ENCODE results near the gene PACRGL. TPM values are rescaled to one million over a fixed set of nuclear protein-coding genes. Genes with fewer than 3 reads are reported as not detected.

The PACRGL gene
- total and polyA plus RNA-seq, 2 of the 4 experiments (the other 2 are of a cell fraction): 7.4 to 13.1 TPM

DNA sequence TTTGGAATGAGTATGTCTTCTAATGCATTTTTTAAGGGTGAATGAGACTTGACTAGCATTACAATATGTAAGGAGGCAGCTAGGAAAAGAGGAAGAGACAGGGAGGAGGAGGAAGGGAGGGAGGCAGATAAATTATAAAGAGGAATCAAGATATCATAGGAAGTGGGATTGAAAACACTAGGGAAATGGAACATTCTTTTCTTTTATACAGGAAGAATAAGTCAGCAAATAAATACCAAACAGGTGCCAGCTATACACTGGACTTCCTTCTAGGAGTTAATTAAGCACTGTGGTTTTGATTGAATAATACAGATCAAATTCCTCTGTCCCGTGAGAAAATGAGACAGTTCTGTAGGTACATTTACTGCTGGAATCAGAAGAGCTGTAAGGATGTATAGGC is 78.6 kb downstream of the PACRGL start:
- dilution Hi-C loops (cut with HindIII; ENCODE audit: low sequenced_read_pairs, unreplicated experiment): no loop called here
- H4K5ac ChIP-seq (ENCODE audit: low read depth, low read length): no peak overlapping the region
- no peak overlapping the region for H3K18ac ChIP-seq (ENCODE audit: low read depth, low read length)
- no peak overlapping the region for H3K9ac ChIP-seq (ENCODE audit: low read depth, low read length)
- in situ Hi-C loops (cut with MboI; ENCODE audit: low sequenced_read_pairs): loop anchor here (10.0 kb wide), 1 partner anchor 996 kb away; no protein-coding TSS in a partner anchor
- no peaks in the 10 kb centered on the region for H3K9me1 ChIP-seq (ENCODE audit: insufficient read depth, low read length)
- H3K23ac ChIP-seq (ENCODE audit: low read depth, low read length): no peak overlapping the region
- H2BK120ac ChIP-seq (ENCODE audit: low read depth, low read length): no peak overlapping the region
- H2AK9ac ChIP-seq (replicated peaks; ENCODE audit: low read depth, low read length, poor library complexity): no peak overlapping the region
- H2AFZ ChIP-seq (replicated peaks; ENCODE audit: low read length, poor library complexity): no peak overlapping the region
- no peaks in the 10 kb centered on the region for H3K4me1 ChIP-seq (ENCODE audit: control insufficient read depth, insufficient read depth, low read length)
- no peak overlapping the region for H2AK5ac ChIP-seq (ENCODE audit: low read depth, low read length)
- H3K36me3 ChIP-seq (ENCODE audit: control insufficient read depth, insufficient read depth, low read length): no peaks in the 10 kb centered on the region
- no peak overlapping the region for H4K91ac ChIP-seq (ENCODE audit: insufficient read depth, low read depth, low read length)
- H2BK20ac ChIP-seq (ENCODE audit: low read depth, low read length): no peak overlapping the region
- no peak overlapping the region for H2BK5ac ChIP-seq (ENCODE audit: low read depth, low read length, poor library complexity, severe bottlenecking)
- H3K4me3 ChIP-seq (ENCODE audit: insufficient read depth, low read depth, low read length): no peak overlapping the region
- ATAC-seq (ENCODE audit: low read depth) (no peak), DNase-seq (no peak)
- H3K9me3 ChIP-seq (ENCODE audit: control insufficient read depth, insufficient read depth, low read length): no peaks in the 10 kb centered on the region
- POLR2A ChIA-PET (ENCODE audit: unreplicated experiment): no interaction called here
- no peak overlapping the region for H3K14ac ChIP-seq (replicated peaks; ENCODE audit: low read depth, low read length)
- no peak overlapping the region for H3K4me2 ChIP-seq (ENCODE audit: low read depth, low read length)
- no TSS peak for BruUV-seq (replicated peaks)
- H4K20me1 ChIP-seq (ENCODE audit: insufficient read depth, low read length): no peaks in the 10 kb centered on the region
- H3K27ac ChIP-seq (ENCODE audit: insufficient read depth, low read length): no peak overlapping the region
- no peak overlapping the region for H3K4ac ChIP-seq (ENCODE audit: low read depth, low read length)
- intact Hi-C loops (cut with micrococcal nuclease): no loop called here
- H3K27me3 ChIP-seq (ENCODE audit: control insufficient read depth, insufficient read depth, low read length): no peaks in the 10 kb centered on the region
- TF ChIP-seq, protein P1, sequence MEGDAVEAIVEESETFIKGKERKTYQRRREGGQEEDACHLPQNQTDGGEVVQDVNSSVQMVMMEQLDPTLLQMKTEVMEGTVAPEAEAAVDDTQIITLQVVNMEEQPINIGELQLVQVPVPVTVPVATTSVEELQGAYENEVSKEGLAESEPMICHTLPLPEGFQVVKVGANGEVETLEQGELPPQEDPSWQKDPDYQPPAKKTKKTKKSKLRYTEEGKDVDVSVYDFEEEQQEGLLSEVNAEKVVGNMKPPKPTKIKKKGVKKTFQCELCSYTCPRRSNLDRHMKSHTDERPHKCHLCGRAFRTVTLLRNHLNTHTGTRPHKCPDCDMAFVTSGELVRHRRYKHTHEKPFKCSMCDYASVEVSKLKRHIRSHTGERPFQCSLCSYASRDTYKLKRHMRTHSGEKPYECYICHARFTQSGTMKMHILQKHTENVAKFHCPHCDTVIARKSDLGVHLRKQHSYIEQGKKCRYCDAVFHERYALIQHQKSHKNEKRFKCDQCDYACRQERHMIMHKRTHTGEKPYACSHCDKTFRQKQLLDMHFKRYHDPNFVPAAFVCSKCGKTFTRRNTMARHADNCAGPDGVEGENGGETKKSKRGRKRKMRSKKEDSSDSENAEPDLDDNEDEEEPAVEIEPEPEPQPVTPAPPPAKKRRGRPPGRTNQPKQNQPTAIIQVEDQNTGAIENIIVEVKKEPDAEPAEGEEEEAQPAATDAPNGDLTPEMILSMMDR (conservative IDR thresholded peaks at IDR 0.05; ENCODE audit: low read depth, low read length): no peak
- TF ChIP-seq RAD21 (IDR thresholded peaks at IDR 0.05; ENCODE audit: low read length) (no peak), CEBPB (IDR thresholded peaks at IDR 0.05; ENCODE audit: low read depth, low read length) (no peak), RCOR1 (IDR thresholded peaks at IDR 0.05; ENCODE audit: insufficient replicate concordance, low read length) (no peak), MAFK (IDR thresholded peaks at IDR 0.05; ENCODE audit: low read depth, low read length) (no peak), MAZ (IDR thresholded peaks at IDR 0.05; ENCODE audit: borderline replicate concordance, low read depth, low read length) (no peak), CHD1 (IDR thresholded peaks at IDR 0.05; ENCODE audit: low read depth, low read length) (no peak), MXI1 (IDR thresholded peaks at IDR 0.05; ENCODE audit: borderline replicate concordance, low read depth, low read length) (no peak), RFX5 (IDR thresholded peaks at IDR 0.05; ENCODE audit: low read depth, low read length) (no peak), BHLHE40 (IDR thresholded peaks at IDR 0.05; ENCODE audit: low read depth, low read length) (no peak), NFE2L2 (IDR thresholded peaks at IDR 0.05; ENCODE audit: low read depth, low read length) (no peak), FOS (IDR thresholded peaks at IDR 0.05; ENCODE audit: low read depth, low read length) (no peak), POLR2A (IDR thresholded peaks at IDR 0.05; ENCODE audit: low read depth, low read length) (no peak), SMC3 (IDR thresholded peaks at IDR 0.05; ENCODE audit: low read depth, low read length) (no peak)
- TF ChIP-seq, protein P2, sequence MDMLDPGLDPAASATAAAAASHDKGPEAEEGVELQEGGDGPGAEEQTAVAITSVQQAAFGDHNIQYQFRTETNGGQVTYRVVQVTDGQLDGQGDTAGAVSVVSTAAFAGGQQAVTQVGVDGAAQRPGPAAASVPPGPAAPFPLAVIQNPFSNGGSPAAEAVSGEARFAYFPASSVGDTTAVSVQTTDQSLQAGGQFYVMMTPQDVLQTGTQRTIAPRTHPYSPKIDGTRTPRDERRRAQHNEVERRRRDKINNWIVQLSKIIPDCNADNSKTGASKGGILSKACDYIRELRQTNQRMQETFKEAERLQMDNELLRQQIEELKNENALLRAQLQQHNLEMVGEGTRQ (IDR thresholded peaks at IDR 0.05; ENCODE audit: low read depth, low read length): no peak
- TF ChIP-seq, protein P3, sequence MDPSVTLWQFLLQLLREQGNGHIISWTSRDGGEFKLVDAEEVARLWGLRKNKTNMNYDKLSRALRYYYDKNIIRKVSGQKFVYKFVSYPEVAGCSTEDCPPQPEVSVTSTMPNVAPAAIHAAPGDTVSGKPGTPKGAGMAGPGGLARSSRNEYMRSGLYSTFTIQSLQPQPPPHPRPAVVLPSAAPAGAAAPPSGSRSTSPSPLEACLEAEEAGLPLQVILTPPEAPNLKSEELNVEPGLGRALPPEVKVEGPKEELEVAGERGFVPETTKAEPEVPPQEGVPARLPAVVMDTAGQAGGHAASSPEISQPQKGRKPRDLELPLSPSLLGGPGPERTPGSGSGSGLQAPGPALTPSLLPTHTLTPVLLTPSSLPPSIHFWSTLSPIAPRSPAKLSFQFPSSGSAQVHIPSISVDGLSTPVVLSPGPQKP (IDR thresholded peaks at IDR 0.05; ENCODE audit: borderline replicate concordance, low read depth, low read length): no peak
- WGBS, 2 experiments (ENCODE audit: extremely low coverage in 2 of 2, insufficient read length in 1 of 2): no CpG with 5 or more reads among the region's 1 CpG
- CTCF ChIA-PET: no interaction called here
- no peaks in the 10 kb centered on the region for H3K79me1 ChIP-seq (ENCODE audit: low read depth in 1 of 2, low read length in 2 of 2)
- H3K56ac ChIP-seq (ENCODE audit: extremely low read depth, insufficient read depth, low read length): no peak overlapping the region
- no peak overlapping the region for H2BK15ac ChIP-seq (ENCODE audit: low read depth, low read length)
- H4K8ac ChIP-seq (ENCODE audit: low read depth in 2 of 2, low read length in 2 of 2): no peak overlapping the region

All from IMR-90 (cell line).